AG04449 (cell line): Measurements from ENCODE around the gene EGFL8.
A peak's percentile ranks its signal among the peaks of the same experiment; 100 is the strongest.

Experiments used
- CTCF ChIA-PET: fragments of 350-600 bp; formaldehyde crosslinking; extraction: SDS; loops from one replicate; lab custom pipeline; 2021; ENCODE audit warnings: antibody characterized with exemption; lab: Yijun Ruan, JAX
- POLR2A ChIA-PET: fragments of 400-600, 350-600 bp; formaldehyde crosslinking; extraction: SDS; loops from one replicate; lab custom pipeline; 2020; ENCODE audit warnings: antibody characterized with exemption, inconsistent platforms; lab: Yijun Ruan, JAX
- DNase-seq: peaks from one replicate; pipeline ENCODE4 v3.0.0-alpha.2; 2010; ENCODE audit warnings: low read depth, low spot score
- H3K4me3 ChIP-seq: 2 replicates; pipeline ENCODE4 v1.5.1; 2011; ENCODE audit warnings: low read depth, mild to moderate bottlenecking, control low read depth, low read length
- TF ChIP-seq, protein P1 (sequence below): IDR thresholded peaks from one replicate; pipeline ENCODE4 v1.5.1; 2011; ENCODE audit warnings: mild to moderate bottlenecking, moderate library complexity, low read length, control low read depth, inconsistent platforms; ENCODE audit not compliant: insufficient read depth; ENCODE audit errors: missing control alignments

Gene EGFL8

DNA sequence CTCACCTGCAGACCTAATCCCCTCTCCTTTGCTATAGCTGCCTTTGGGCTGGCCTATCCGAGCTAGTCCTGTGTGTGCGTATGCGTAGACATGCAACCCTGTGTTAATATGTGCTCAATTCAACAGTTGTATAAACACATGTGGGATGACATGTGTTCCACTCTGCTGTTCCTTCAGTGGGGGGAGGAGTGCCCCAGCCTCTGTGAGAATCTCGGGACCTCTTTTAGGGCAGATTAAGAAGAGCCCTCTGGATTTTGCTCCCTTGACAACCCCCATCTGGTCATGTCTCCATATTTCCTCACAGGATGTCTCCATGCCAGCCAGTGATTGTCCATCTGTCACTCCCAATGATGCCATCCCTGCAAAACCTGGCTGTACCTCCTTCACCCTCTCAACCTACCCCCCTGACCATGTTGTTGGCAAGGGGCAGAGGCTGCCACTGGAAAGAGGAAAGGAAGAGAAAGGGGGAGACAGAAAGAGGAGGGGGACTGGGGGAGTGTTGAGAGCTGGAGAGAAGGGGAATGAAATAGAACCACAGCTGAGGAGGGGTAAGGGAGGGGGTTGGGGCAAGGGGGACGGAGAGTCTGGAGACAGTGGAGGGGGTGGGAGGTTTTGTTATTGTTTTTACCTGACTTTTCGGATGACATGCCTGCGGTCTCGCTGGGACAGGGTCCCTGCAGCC is 13.1 kb upstream of the EGFL8 start:
- ChIA-PET CTCF (interaction anchor here (0.6 to 2.9 kb wide), 5 partner anchors 18 to 37 kb away, joined by 3 to 27 read pairs (median 4); partner anchors contain the start of genes ATF6B and FKBPL), POLR2A (interaction anchor here (0.7 to 1.0 kb wide), 3 partner anchors 21 to 1124 kb away, joined by 3 to 4 read pairs (median 3); partner anchors contain the start of genes ATF6B and FKBPL)
- DNase-seq, result no peak
- H3K4me3 ChIP-seq, result peak overlapping the region; percentile 90
- TF ChIP-seq, protein P1, sequence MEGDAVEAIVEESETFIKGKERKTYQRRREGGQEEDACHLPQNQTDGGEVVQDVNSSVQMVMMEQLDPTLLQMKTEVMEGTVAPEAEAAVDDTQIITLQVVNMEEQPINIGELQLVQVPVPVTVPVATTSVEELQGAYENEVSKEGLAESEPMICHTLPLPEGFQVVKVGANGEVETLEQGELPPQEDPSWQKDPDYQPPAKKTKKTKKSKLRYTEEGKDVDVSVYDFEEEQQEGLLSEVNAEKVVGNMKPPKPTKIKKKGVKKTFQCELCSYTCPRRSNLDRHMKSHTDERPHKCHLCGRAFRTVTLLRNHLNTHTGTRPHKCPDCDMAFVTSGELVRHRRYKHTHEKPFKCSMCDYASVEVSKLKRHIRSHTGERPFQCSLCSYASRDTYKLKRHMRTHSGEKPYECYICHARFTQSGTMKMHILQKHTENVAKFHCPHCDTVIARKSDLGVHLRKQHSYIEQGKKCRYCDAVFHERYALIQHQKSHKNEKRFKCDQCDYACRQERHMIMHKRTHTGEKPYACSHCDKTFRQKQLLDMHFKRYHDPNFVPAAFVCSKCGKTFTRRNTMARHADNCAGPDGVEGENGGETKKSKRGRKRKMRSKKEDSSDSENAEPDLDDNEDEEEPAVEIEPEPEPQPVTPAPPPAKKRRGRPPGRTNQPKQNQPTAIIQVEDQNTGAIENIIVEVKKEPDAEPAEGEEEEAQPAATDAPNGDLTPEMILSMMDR, result no peak

DNA sequence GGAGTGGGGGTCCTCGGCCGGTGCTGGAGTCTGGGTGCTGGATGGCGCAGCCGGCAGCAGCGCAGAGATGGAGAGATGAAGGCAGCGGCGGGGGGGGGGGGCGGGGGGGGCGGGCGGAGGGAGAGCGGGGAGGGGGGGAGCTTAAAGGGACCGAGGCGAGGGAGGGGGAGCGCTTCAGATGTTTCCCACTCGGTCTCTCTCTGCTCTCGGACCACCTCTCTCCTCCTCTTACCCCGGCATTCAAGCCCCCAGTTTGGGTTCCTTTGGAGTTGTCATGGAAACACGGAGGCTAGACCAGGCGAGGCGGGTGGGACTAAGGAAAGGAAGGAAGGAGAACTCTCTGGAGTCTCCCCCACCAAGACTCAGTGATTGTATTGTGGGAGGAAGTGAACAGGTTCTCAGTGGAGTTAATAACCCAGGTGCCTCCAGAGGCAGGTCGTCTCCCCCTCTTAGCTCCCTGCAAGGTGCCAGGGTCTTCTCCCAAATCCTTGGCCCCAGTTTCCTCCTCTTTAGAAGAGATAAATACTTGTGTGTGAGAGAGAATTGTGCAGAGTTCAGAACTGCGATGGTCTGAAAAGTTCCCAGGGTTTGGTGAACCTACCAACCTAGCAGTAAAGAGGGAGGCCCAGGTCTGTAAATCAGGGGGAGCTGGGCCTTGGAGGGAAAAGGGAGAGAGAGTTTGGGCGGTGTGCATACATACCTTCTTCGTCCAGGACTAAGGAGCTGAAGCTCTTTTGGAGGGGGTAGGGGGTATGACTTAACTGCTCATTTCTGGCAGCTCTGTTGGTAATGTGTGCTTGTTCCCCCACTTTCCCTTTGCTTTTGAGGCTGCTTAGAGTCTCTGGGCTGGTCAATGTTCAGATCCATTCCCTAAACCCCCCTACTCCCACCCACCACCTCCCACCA is 12.3 kb upstream of the EGFL8 start, which contains the start of gene PRRT1:
Gene PRRT1, minus strand, starts transcription at position 77 of the 906 bp plus-strand sequence. CDS start 112 bp downstream, outside the sequence.
- POLR2A ChIA-PET, result interaction anchor here (0.6 to 1.0 kb wide), 3 partner anchors 12 to 24 kb away, joined by 3 to 4 read pairs (median 3); partner anchors contain the start of genes ATF6B and FKBPL
- no peak for DNase-seq
- peak within 1 kb of the TSS; percentile 90 for H3K4me3 ChIP-seq
- CTCF ChIA-PET, result interaction anchor here (0.6 to 2.9 kb wide), 9 partner anchors 8 to 44 kb away, joined by 3 to 27 read pairs (median 4); partner anchors contain the start of genes ATF6B and FKBPL
- TF ChIP-seq, protein P1, result no peak

GRCh38 chr6:32152769-32153563 is 11.4 kb upstream of the EGFL8 start:
- DNase-seq, result no peak
- ChIA-PET POLR2A (interaction anchor here (0.6 kb wide), 1 partner anchor 11 kb away, joined by 3 read pairs; no protein-coding TSS in a partner anchor), CTCF (interaction anchor here (0.7 to 2.9 kb wide), 8 partner anchors 9 to 43 kb away, joined by 3 to 27 read pairs (median 4); partner anchors contain the start of genes ATF6B and FKBPL)
- peak overlapping the region; percentile 90 for H3K4me3 ChIP-seq
- TF ChIP-seq, protein P1, result no peak

DNA sequence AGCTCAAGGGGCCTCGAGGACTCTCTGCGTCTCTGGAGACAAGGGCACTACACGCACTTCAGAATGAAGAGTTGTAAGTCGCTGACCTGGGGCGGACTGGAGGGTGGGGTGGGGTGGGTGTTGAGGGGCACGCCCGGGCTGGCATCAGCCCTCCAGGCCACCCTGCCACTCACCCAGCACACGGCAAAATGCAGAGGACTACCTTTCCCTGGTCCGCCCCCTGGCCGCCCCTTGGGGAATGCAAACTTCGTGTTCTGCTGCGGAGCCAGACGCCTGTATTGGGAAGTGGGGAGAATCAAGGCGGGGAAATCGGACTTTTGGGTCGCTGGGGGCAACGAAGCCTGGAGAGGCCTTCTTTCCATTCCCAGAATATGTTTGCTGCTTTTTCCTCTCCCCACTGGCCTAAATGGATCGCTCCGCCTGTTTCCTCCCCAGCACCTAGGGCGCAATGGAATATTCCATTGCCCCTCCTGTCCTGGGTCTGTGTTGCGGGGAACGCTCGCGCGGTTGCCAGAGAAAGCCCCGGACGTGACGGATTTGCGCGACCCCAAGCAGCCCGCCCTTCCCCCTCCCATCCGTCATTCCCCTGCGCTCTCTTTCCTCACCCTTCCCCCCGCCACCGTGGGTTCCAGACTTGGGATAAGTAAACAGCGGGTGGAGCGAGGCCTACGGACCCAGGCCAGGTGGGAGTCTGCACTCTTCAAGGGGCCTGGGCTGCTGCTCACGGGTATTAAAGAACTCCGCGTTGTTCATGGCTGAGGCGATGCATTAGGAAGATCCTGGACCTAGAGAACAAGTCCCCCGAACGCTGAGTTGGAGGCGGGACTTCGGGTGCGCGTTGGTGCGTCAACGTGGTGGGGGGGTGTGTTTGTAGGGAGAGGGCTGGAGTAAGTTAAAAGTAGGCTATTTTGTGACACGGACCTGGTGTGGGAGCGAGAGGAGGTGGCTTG is 10.6 kb upstream of the EGFL8 start, which contains the start of gene PPT2:
Gene PPT2, plus strand, starts transcription at position 578 of the 950 bp plus-strand sequence. CDS start 454 bp downstream, outside the sequence.
- DNase-seq, result peak; percentile 54
- TF ChIP-seq, protein P1, result peak; percentile 14
- peak within 1 kb of the TSS; percentile 90 for H3K4me3 ChIP-seq
- ChIA-PET CTCF (interaction anchor here (0.9 to 2.9 kb wide), 10 partner anchors 11 to 107 kb away, joined by 3 to 32 read pairs (median 6); partner anchors contain the start of genes EGFL8 and FKBPL), POLR2A (no interaction called here)
